Upper lobe of right lung (tissue), 1 donor: Measurements from ENCODE around the gene ATG4B. TPM values are rescaled to one million over a fixed set of nuclear protein-coding genes. Genes with fewer than 3 reads are reported as not detected.
"Not testable (repeated sequence)": the region's sequence is repeated elsewhere in the genome, so short reads cannot be mapped to it uniquely, and the experiment has no call there.

ENCODE experiments used
- ATAC-seq: fragments of 200-7000 bp; cut with Tn5 transposase; one replicate; pipeline ENCODE4 v1.9.1; 2020; ENCODE audit warnings: mild to moderate bottlenecking, moderate library complexity
- DNase-seq: peaks from one replicate; pipeline ENCODE4 v3.0.0-alpha.2; 2020
- H3K27ac ChIP-seq: fragments of 200-600 bp; one replicate; pipeline ENCODE4 v1.8.0; 2022
- H3K27me3 ChIP-seq: fragments of 200-600 bp; one replicate; pipeline ENCODE4 v1.8.0; 2022; ENCODE audit warnings: mild to moderate bottlenecking
- H3K36me3 ChIP-seq: fragments of 200-600 bp; one replicate; pipeline ENCODE4 v1.8.0; 2022
- H3K4me1 ChIP-seq: fragments of 200-600 bp; one replicate; pipeline ENCODE4 v1.8.0; 2022
- H3K4me3 ChIP-seq: fragments of 200-600 bp; one replicate; pipeline ENCODE4 v1.8.0; 2022; ENCODE audit warnings: mild to moderate bottlenecking
- H3K9me3 ChIP-seq: fragments of 200-600 bp; one replicate; pipeline ENCODE4 v1.8.0; 2022
- intact Hi-C: fragments of 100-400 bp; cut with DNase I; formaldehyde crosslinking; loops from one replicate; pipeline ENCODE4 v1.11.0; 2022
- long read RNA-seq: library from polyadenylated mRNA; unstranded; transcript quantifications from one replicate; pipeline ENCODE4 v2.0.0, GENCODE V29; 2021
- total RNA-seq: library from RNA; stranded (reverse); fragmentation: NEBNext Ultra II Directional; extraction: Animal tissue kit (Norgen Biotek cat#: 25700); gene quantifications from one replicate; pipeline ENCODE4 v1.2.1, GENCODE V29; 2021
- TF ChIP-seq, protein P1 (sequence below): fragments of 200-600 bp; IDR thresholded peaks from one replicate; pipeline ENCODE4 v1.8.0; 2022; ENCODE audit warnings: antibody characterized with exemption
- donor health status: DM: no; HTN: yes; CAD: no; lungs with severe emphysema.

ATG4B gene
- total RNA-seq: 72.0 TPM
- long read RNA-seq, transcript ATG4B-205 (13 exons, 2,878 nt): major isoform, 38 of 106 reads
- long read RNA-seq, partial matches to known transcripts: 37 of 106 reads
- long read RNA-seq, other reads (novel, unspliced or antisense): 23 of 106 reads

DNA sequence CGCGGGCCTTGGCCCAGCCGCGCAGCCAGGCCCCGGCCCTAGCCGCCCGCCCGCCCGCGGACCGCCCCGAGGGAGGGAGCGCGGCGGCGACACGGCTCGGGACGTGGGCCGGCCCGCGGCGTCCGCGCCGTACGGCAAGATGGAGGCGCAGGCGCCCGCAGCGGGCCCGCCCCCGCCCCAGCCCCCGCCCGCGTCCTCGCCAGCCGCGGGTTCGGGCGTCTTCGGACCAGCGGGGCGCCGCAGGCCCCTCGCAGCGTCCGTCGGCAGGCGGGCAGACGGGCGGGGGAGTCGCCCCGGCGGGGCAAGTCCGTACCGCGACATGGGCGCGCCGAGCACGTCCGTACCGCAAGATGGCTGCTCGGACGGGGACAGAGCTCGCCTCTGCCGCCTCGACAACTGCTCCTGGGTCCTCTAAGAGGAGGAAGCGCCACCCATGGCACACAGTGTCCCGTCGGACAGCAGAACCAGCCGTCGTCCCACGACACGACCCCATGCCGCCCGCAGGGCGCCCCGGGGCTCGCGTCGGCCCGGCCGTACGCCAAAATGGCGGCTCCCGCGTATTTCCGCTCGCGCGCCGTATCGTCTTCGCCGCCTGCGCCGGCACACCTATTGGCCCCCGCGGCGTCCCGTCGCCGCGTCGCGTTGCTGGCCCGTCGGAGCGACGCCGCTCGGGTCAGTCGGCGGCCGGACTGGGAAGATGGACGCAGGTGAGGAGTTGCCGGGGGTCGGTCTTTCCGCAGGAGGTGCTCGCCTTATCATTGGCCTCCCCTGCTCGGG is at the start of gene ATG4B, which contains the start of gene THAP4:
TSS of gene ATG4B (plus strand) at position 676 of the 777 bp plus-strand sequence. CDS start at position 698, 22 bp downstream.
TSS of gene THAP4 (minus strand) at position 141 of the 777 bp plus-strand sequence. CDS start 141 bp downstream, outside the sequence.
- Histone ChIP-seq H3K27me3 (no peaks in the 10 kb centered on the region), H3K4me1 (peaks cover 44% of the 10 kb centered on the region), H3K4me3 (peak within 1 kb of the TSS; percentile 77), H3K9me3 (no peaks in the 10 kb centered on the region), H3K36me3 (peaks cover 15% of the 10 kb centered on the region), H3K27ac (peak within 1 kb of the TSS; percentile 99)
- intact Hi-C loops: no loop called here
- ATAC-seq (peak; percentile 92), DNase-seq (peak; percentile 94)
- TF ChIP-seq, protein P1, sequence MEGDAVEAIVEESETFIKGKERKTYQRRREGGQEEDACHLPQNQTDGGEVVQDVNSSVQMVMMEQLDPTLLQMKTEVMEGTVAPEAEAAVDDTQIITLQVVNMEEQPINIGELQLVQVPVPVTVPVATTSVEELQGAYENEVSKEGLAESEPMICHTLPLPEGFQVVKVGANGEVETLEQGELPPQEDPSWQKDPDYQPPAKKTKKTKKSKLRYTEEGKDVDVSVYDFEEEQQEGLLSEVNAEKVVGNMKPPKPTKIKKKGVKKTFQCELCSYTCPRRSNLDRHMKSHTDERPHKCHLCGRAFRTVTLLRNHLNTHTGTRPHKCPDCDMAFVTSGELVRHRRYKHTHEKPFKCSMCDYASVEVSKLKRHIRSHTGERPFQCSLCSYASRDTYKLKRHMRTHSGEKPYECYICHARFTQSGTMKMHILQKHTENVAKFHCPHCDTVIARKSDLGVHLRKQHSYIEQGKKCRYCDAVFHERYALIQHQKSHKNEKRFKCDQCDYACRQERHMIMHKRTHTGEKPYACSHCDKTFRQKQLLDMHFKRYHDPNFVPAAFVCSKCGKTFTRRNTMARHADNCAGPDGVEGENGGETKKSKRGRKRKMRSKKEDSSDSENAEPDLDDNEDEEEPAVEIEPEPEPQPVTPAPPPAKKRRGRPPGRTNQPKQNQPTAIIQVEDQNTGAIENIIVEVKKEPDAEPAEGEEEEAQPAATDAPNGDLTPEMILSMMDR: no peak

DNA sequence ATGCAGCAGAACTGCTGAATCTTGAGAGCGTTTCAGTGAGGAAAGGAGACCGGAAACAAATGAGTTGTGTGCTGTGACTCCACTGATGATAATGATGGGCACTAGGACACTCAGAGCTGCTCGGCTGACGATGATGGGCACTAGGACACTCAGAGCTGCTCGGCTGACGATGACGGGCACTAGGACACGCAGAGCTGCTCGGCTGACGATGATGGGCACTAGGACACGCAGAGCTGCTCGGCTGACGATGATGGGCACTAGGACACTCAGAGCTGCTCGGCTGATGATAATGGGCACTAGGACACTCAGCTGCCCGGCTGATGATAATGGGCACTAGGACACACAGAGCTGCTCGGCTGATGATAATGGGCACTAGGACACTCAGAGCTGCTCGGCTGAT is 47.6 kb upstream of the ATG4B start:
- H3K4me3 ChIP-seq, intact Hi-C loops, H3K4me1 ChIP-seq, H3K27me3 ChIP-seq, ATAC-seq, H3K27ac ChIP-seq, DNase-seq: not testable (repeated sequence)
- H3K36me3 ChIP-seq: peaks cover 14% of the 10 kb centered on the region
- H3K9me3 ChIP-seq: peaks cover 10% of the 10 kb centered on the region

DNA sequence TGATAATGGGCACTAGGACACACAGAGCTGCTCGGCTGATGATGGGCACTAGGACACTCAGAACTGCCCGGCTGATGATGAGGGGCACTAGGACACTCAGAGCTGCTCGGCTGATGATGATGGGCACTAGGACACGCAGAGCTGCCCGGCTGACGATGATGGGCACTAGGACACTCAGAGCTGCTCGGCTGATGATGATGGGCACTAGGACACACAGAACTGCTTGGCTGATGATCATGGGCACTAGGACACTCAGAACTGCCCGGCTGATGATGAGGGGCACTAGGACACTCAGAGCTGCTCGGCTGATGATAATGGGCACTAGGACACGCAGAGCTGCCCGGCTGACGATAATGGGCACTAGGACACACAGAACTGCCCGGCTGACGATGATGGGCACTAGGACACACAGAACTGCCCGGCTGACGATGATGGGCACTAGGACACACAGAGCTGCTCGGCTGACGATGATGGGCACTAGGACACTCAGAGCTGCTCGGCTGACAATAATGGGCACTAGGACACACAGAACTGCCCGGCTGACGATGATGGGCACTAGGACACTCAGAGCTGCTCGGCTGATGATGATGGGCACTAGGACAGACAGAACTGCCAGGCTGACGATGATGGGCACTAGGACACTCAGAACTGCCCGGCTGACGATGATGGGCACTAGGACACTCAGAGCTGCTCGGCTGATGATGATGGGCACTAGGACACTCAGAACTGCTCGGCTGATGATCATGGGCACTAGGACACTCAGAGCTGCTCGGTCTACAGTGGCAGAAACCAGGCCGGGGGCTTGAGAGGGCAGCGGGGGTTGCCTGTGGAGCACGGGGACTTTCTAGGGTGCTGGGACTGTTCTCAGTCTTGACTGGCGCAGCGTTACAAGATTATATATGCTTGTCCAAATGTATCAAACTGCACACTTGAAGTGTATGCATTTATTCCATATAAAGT is 46.7 kb upstream of the ATG4B start:
- intact Hi-C loops, H3K27me3 ChIP-seq, ATAC-seq, DNase-seq, H3K4me3 ChIP-seq, H3K4me1 ChIP-seq, H3K27ac ChIP-seq: not testable (repeated sequence)
- H3K36me3 ChIP-seq: peaks cover 18% of the 10 kb centered on the region
- H3K9me3 ChIP-seq: peaks cover 10% of the 10 kb centered on the region

DNA sequence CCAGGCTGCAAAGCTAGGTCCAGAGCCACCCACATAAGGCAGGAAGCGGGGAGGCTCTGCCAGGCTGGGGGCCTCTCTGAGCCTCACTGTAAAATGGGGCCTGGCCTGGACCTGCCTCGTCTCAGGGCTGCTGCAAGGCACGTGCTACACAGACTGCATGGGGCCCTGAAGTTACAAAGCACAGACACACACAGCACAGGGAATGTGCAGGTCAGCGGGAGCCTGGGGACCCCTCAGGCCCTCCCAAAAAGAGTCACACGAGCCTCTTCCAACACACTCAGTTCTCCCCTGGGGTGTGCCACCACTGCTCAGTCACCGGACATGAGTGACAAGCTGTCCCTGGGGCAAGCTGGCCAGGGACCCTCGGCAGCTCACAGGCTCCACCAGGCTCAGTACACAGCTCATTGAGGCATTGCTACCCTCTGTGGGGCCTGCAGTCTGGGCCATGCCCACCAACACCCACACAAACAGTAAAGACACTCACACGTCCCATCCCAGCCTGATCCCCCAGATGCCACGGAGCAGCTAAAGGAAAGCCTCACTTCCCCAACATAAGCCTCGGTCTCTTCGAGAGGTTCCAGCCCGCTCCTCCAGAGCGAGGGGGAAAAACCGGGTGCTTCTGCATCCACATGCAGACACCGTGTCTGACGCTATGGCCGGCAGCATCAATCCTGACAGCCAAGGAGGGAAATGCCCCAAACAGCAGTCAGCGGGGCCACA is 45.2 kb upstream of the ATG4B start:
- ATAC-seq (peak; percentile 23), DNase-seq (no peak)

DNA sequence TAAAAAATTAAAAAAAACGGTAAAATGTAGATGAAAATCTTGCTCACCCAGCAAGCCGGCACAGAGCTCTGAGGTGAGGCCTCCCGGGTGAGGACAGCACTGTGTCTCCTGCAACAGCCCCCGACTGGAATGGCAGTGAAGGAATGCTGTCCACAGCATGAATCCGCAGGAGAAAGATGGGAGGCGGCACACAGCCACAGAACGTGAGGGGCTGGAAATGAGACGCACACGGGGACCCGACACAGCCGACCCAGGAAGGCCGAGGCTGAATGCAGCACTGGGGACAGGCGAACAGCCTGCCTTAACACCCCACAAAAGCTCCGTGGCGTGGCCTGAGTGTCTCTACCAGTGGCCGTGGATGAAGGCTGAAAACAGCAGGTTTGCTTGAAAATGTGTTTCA is 44.2 kb upstream of the ATG4B start:
- Histone ChIP-seq H3K4me1 (no peaks in the 10 kb centered on the region), H3K36me3 (peaks cover 32% of the 10 kb centered on the region), H3K27me3 (no peaks in the 10 kb centered on the region), H3K9me3 (no peaks in the 10 kb centered on the region), H3K4me3 (no peak overlapping the region), H3K27ac (no peak overlapping the region)
- DNase-seq (no peak), ATAC-seq (no peak)
- TF ChIP-seq, protein P1: no peak
- intact Hi-C loops: no loop called here

More for the DNA sequence above, 45.2 kb upstream of the ATG4B start:
- TF ChIP-seq, protein P1: no peak
- no peak overlapping the region for H3K27ac ChIP-seq
- H3K4me3 ChIP-seq: no peak overlapping the region
- no peaks in the 10 kb centered on the region for H3K9me3 ChIP-seq
- H3K36me3 ChIP-seq: peaks cover 27% of the 10 kb centered on the region
- H3K27me3 ChIP-seq: no peaks in the 10 kb centered on the region
- H3K4me1 ChIP-seq: no peaks in the 10 kb centered on the region
- intact Hi-C loops: no loop called here

DNA sequence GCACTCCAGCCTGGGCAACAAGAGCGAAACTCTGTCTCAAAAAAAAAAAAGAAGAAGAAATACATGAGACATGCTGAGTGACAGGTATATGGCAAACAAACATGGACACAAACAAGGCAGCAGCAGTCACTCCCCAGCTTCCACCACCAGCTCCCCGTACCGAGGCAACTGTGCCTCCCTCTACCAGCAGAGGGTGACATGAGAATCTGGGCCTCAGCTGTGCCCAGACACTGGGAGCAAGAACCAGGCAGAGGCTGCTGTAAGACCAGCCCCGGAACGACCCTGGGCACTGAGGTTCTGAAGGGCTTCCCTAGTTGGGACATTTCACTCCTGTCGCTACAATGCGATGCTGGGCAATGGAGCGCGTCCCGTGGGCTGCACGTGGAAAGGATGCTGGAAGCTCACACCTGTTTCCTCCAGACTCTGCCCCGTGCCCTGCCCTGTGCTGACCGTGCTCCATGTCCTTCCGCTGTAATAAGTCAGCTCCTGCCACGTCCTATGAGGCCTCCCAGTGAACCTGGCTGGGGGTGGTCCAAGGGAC is 41.8 kb upstream of the ATG4B start:
- no peak overlapping the region for H3K4me3 ChIP-seq
- H3K9me3 ChIP-seq: no peaks in the 10 kb centered on the region
- no peaks in the 10 kb centered on the region for H3K4me1 ChIP-seq
- no peak overlapping the region for H3K27ac ChIP-seq
- ATAC-seq (peak; percentile 25), DNase-seq (no peak)
- H3K27me3 ChIP-seq: no peaks in the 10 kb centered on the region
- intact Hi-C loops: no loop called here
- H3K36me3 ChIP-seq: peaks cover 56% of the 10 kb centered on the region
- TF ChIP-seq, protein P1: no peak
